GM13977 (cell line): ENCODE data around the gene ASB18.

Experiments used
- DNase-seq: peaks from one replicate; pipeline ENCODE4 v3.0.0; 2012; ENCODE audit warnings: low spot score
- in situ Hi-C: fragments of 300-500 bp; cut with MboI; formaldehyde crosslinking; loops from one replicate; pipeline ENCODE4 v1.12.0; 2022; ENCODE audit warnings: low sequenced_read_pairs, low pct_unique_long_range_greater_than_20kb, mixed read lengths, inconsistent platforms; ENCODE audit not compliant: unreplicated experiment
- TF ChIP-seq, protein P1 (sequence below): IDR thresholded peaks from 2 replicates; pipeline ENCODE4 v1.5.1; 2012; ENCODE audit warnings: mild to moderate bottlenecking, control low read depth; ENCODE audit not compliant: insufficient read depth; ENCODE audit errors: extremely low read depth, missing control alignments

The ASB18 gene

GRCh38 chr2:236168110-236169080 is 95.8 kb downstream of the ASB18 start, which contains the start of gene GBX2:
TSS of gene GBX2 (minus strand) at chr2:236168386. CDS start at chr2:236167971, 415 bp downstream.
- TF ChIP-seq, protein P1, sequence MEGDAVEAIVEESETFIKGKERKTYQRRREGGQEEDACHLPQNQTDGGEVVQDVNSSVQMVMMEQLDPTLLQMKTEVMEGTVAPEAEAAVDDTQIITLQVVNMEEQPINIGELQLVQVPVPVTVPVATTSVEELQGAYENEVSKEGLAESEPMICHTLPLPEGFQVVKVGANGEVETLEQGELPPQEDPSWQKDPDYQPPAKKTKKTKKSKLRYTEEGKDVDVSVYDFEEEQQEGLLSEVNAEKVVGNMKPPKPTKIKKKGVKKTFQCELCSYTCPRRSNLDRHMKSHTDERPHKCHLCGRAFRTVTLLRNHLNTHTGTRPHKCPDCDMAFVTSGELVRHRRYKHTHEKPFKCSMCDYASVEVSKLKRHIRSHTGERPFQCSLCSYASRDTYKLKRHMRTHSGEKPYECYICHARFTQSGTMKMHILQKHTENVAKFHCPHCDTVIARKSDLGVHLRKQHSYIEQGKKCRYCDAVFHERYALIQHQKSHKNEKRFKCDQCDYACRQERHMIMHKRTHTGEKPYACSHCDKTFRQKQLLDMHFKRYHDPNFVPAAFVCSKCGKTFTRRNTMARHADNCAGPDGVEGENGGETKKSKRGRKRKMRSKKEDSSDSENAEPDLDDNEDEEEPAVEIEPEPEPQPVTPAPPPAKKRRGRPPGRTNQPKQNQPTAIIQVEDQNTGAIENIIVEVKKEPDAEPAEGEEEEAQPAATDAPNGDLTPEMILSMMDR, result no peak
- DNase-seq, result peak; percentile 46
- in situ Hi-C loops, result no loop called here

GRCh38 chr2:236167297-236168109 is 96.7 kb downstream of the ASB18 start:
- TF ChIP-seq, protein P1, result no peak
- DNase-seq, result peak; percentile 43
- in situ Hi-C loops, result no loop called here

DNA sequence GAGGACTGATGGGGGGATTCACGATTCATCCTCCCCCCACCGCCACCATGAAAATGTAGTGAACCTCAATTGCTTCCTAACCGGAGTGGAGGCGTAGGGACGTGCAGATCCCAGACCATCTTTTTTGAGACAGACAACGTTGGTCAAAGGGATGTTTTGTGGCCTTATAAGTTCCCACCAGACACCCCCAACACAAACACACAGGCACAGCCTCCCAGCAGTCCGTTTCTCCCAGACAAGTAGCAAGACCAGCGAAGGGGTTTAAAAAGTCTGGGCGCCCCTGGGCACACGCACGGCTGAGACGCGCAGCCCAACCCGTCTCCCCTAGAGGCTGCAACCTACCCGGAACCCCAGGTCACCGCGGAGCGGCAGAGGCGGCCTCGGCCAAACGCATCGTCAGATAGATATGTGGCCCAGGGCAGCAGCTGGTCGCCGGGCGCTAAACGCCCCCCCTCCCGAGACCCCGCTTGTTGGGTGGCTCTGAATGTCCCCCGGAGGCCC is 97.4 kb downstream of the ASB18 start:
- TF ChIP-seq, protein P1, result no peak
- in situ Hi-C loops, result no loop called here

GRCh38 chr2:236165842-236166795 is 98.1 kb downstream of the ASB18 start:
- in situ Hi-C loops, result no loop called here
- peak; percentile 36 for DNase-seq
- TF ChIP-seq, protein P1, result no peak

More for the DNA sequence above, 97.4 kb downstream of the ASB18 start:
- peak; percentile 28 for DNase-seq

- TF ChIP-seq, protein P1, result no peak
- in situ Hi-C loops, result no loop called here
- peak; percentile 35 for DNase-seq
Observed at GRCh38 chr2:236164925-236165841, 99.0 kb downstream of the ASB18 start.
